ENCODE data around the gene TMEM269. TPM values are rescaled to one million over a fixed set of nuclear protein-coding genes. Genes with fewer than 3 reads are reported as not detected.

Gene TMEM269
- total and polyA plus RNA-seq, 8 donors: 0.17 to 1.6 (median 1.3) TPM; not detected in 1

GRCh38 chr1:42774928-42775526 lies 9.8 kb upstream of the TMEM269 start:
- Histone ChIP-seq H3K4me3 (no peak overlapping the region), H3K27ac (no peak overlapping the region), H3K9me3 (no peaks in the 10 kb centered on the region), H3K27me3 (no peaks in the 10 kb centered on the region), H3K36me3 (peaks cover 0 to 55% of the 10 kb centered on the region in 2 donors), H3K4me1 (no peaks in the 10 kb centered on the region)
- DNase-seq (no peak), ATAC-seq (no peak)
- no peak for TF ChIP-seq CTCF (IDR thresholded peaks at IDR 0.05)
- intact Hi-C loops (cut with DNase I): loop anchor here in 1 of 2 donors (5.0 kb wide), 1 partner anchor 132 kb away; no protein-coding TSS in a partner anchor

- no peak for ATAC-seq
- peaks cover 0 to 69% of the 10 kb centered on the region in 2 donors for H3K36me3 ChIP-seq
Measured at GRCh38 chr1:42776502-42776901, 8.3 kb upstream of the TMEM269 start.

GRCh38 chr1:42777852-42778251 lies 6.9 kb upstream of the TMEM269 start:
- H3K27ac ChIP-seq: no peak overlapping the region
- H3K4me3 ChIP-seq: no peak overlapping the region
- H3K36me3 ChIP-seq: peaks cover 0 to 74% of the 10 kb centered on the region in 2 donors
- no peaks in the 10 kb centered on the region for H3K27me3 ChIP-seq
- ATAC-seq (peak; percentile 78), DNase-seq (peak in 1 of 4 donors; percentile 22)
- H3K4me1 ChIP-seq: no peaks in the 10 kb centered on the region
- no peaks in the 10 kb centered on the region for H3K9me3 ChIP-seq
- TF ChIP-seq CTCF (IDR thresholded peaks at IDR 0.05): peak; percentile 30 to 60
- intact Hi-C loops (cut with DNase I): no loop called here

More at GRCh38 chr1:42776502-42776901, 8.3 kb upstream of the TMEM269 start:
- Histone ChIP-seq H3K27ac (no peak overlapping the region), H3K27me3 (no peaks in the 10 kb centered on the region), H3K4me3 (no peak overlapping the region), H3K4me1 (no peaks in the 10 kb centered on the region), H3K9me3 (no peaks in the 10 kb centered on the region)
- TF ChIP-seq CTCF (IDR thresholded peaks at IDR 0.05): no peak
- intact Hi-C loops (cut with DNase I): no loop called here
- no peak for DNase-seq

GRCh38 chr1:42779725-42780124 lies 5.1 kb upstream of the TMEM269 start:
- intact Hi-C loops (cut with DNase I): loop anchor here in 1 of 2 donors (10.0 kb wide), 1 partner anchor 295 kb away; no protein-coding TSS in a partner anchor
- no peak for TF ChIP-seq CTCF (IDR thresholded peaks at IDR 0.05)
- DNase-seq (no peak), ATAC-seq (no peak)
- no peaks in the 10 kb centered on the region for H3K9me3 ChIP-seq
- H3K4me3 ChIP-seq: no peak overlapping the region
- peaks cover 0 to 2% of the 10 kb centered on the region in 2 donors for H3K4me1 ChIP-seq
- H3K36me3 ChIP-seq: peaks cover 0 to 61% of the 10 kb centered on the region in 2 donors
- H3K27me3 ChIP-seq: peaks cover 0 to 3% of the 10 kb centered on the region in 2 donors
- H3K27ac ChIP-seq: no peak overlapping the region

- no peak for TF ChIP-seq CTCF (IDR thresholded peaks at IDR 0.05)
- intact Hi-C loops (cut with DNase I): loop anchor here in 1 of 2 donors (10.0 kb wide), 1 partner anchor 295 kb away; no protein-coding TSS in a partner anchor
Measured at GRCh38 chr1:42780176-42780575, 4.6 kb upstream of the TMEM269 start.

More at GRCh38 chr1:42780176-42780575, 4.6 kb upstream of the TMEM269 start:
- no peak overlapping the region for H3K4me3 ChIP-seq
- no peak overlapping the region for H3K27ac ChIP-seq
- H3K27me3 ChIP-seq: peaks cover 0 to 8% of the 10 kb centered on the region in 2 donors
- no peak for DNase-seq
- no peaks in the 10 kb centered on the region for H3K9me3 ChIP-seq
- no peak for ATAC-seq
- peaks cover 0 to 57% of the 10 kb centered on the region in 2 donors for H3K36me3 ChIP-seq
- H3K4me1 ChIP-seq: peaks cover 0 to 7% of the 10 kb centered on the region in 2 donors
